Ovary (tissue), 9 donors: ENCODE data around the gene C10orf62. TPM values are rescaled to one million over a fixed set of nuclear protein-coding genes. Genes with fewer than 3 reads are reported as not detected.
"Not testable (repeated sequence)": the region's sequence is repeated elsewhere in the genome, so short reads cannot be mapped to it uniquely, and the experiment has no call there.

Experiments used
- DNase-seq, 5 donors: peaks; one replicate each; pipeline ENCODE4 v3.0.0-alpha.2; 2019 to 2020
- H3K27ac ChIP-seq, 2 donors: fragments of 200-600 bp; one replicate each; pipeline versions ENCODE4 v1.5.1 to v1.8.0; 2019 to 2022
- H3K27me3 ChIP-seq: fragments of 200-600 bp; one replicate; pipeline ENCODE4 v1.8.0; 2022
- H3K36me3 ChIP-seq: fragments of 200-600 bp; sonication (generic); one replicate; pipeline ENCODE4 v1.5.1; 2019
- H3K4me1 ChIP-seq: one replicate; pipeline ENCODE4 v1.8.1; 2013; ENCODE audit warnings: mild to moderate bottlenecking, moderate library complexity; ENCODE audit not compliant: insufficient read depth
- H3K4me3 ChIP-seq: fragments of 200-600 bp; sonication (generic); one replicate; pipeline ENCODE4 v1.5.1; 2017
- H3K9me3 ChIP-seq, 2 donors: fragments of 200-600 bp in 1 of 2; sonication (generic) in 1 of 2; one replicate each; pipeline versions ENCODE4 v1.5.1 to v1.8.1; 2013 to 2019; ENCODE audit warnings: mild to moderate bottlenecking in 1 of 2, moderate library complexity in 1 of 2
- CTCF ChIP-seq, 3 donors: fragments of 450-650 bp in 2 of 3; fragments of 200-600 bp in 1 of 3; IDR thresholded peaks; one replicate each; pipeline versions ENCODE4 v1.5.1 to v1.8.0; 2016 to 2022; ENCODE audit warnings: antibody characterized with exemption in 3 of 3, mild to moderate bottlenecking in 1 of 3
- EP300 ChIP-seq: sonication (generic); formaldehyde crosslinking; IDR thresholded peaks from one replicate; pipeline ENCODE4 v1.6.1; 2017; ENCODE audit warnings: antibody characterized with exemption
- POLR2A ChIP-seq: fragments of 450-650 bp; IDR thresholded peaks from one replicate; pipeline ENCODE4 v1.6.1; 2017; ENCODE audit warnings: antibody characterized with exemption, mild to moderate bottlenecking, moderate library complexity
- WGBS, 3 donors: extraction: QIAGEN DNeasy Blood & Tissue Kit in 1 of 3; methylation state at CpG; one replicate each; pipeline versions ENCODE4 v1.1.5 to v1.1.7; 2013 to 2017; 5-methylcytosine and 5-hydroxymethylcytosine counted together
- intact Hi-C, 4 donors: fragments of 100-400 bp; cut with DNase I; formaldehyde crosslinking; loops; one replicate each; pipeline versions ENCODE4 v1.11.0 to v1.15.1; 2022 to 2023
- polyA plus RNA-seq, 2 donors: library from polyadenylated mRNA; stranded (reverse); fragments of 200-250 nt in 1 of 2; fragments of 350-450 nt in 1 of 2; fragmentation: Illumina TruSeq in 1 of 2; extraction: RNeasy Lipid Tissue Mini Kit (QIAGEN cat#74804) in 1 of 2; gene quantifications; one replicate each; pipeline ENCODE4 v1.2.3, GENCODE V29; 2013 to 2014
- total RNA-seq, 7 donors: library from RNA; depleted of rRNA in 2 of 7; stranded (reverse); fragments of >200 nt in 2 of 7; fragmentation: NEBNext Ultra II Directional in 3 of 7; extraction: Animal tissue kit (Norgen Biotek cat#: 25700) in 3 of 7; gene quantifications; one replicate each; pipeline versions ENCODE4 v1.1.0 to v1.2.4, GENCODE V29; 2016 to 2023
- donor health status: DM: no; HTN: no; CAD: no; lungs with moderate emphysema.
- donor health status: DM: no; HTN: no; CAD: no.
- donor health status: Bipolar disorder and iron deficiency.
- donor health status: DM: yes; HTN: yes; CAD: no.
- donor health status: DM: no; HTN: no; CAD: no.
- donor health status: DM: yes; HTN: yes; CAD: no.

Gene C10orf62
- total and polyA plus RNA-seq, 9 donors, result 0.48 TPM; not detected in 8

- DNase-seq, result no peak
- H3K4me3 ChIP-seq, result no peak overlapping the region
- WGBS, 3 donors, result 60 to 84% (median 65%) methylated on average over 2 of the region's 2 CpGs
- intact Hi-C loops, result loop anchor here in 1 of 4 donors (2.0 kb wide), 1 partner anchor 37 kb away; no protein-coding TSS in a partner anchor
- no peaks in the 10 kb centered on the region for H3K27me3 ChIP-seq
- H3K4me1 ChIP-seq, result no peaks in the 10 kb centered on the region
- TF ChIP-seq CTCF (IDR thresholded peaks at IDR 0.05), result no peak
- no peak for TF ChIP-seq POLR2A
- no peak for TF ChIP-seq EP300
- no peak overlapping the region for H3K27ac ChIP-seq
- no peaks in the 10 kb centered on the region for H3K36me3 ChIP-seq
- H3K9me3 ChIP-seq, result no peaks in the 10 kb centered on the region
These were observed 15.8 kb upstream of the C10orf62 start for GRCh38 chr10:97573672-97574071.

GRCh38 chr10:97574374-97575126 is 15.0 kb upstream of the C10orf62 start:
- H3K4me3 ChIP-seq, result no peak overlapping the region
- H3K4me1 ChIP-seq, result no peaks in the 10 kb centered on the region
- no peaks in the 10 kb centered on the region for H3K36me3 ChIP-seq
- WGBS, 3 donors, result 62 to 67% (median 63%) methylated on average over 4 of the region's 4 CpGs
- intact Hi-C loops, result no loop called here
- DNase-seq, result peak in 1 of 5 donors; percentile 30
- H3K9me3 ChIP-seq, result no peaks in the 10 kb centered on the region
- H3K27me3 ChIP-seq, result no peaks in the 10 kb centered on the region
- no peak overlapping the region for H3K27ac ChIP-seq
- TF ChIP-seq CTCF (IDR thresholded peaks at IDR 0.05) (no peak), POLR2A (no peak), EP300 (no peak)

GRCh38 chr10:97575127-97575668 is 14.3 kb upstream of the C10orf62 start:
- H3K27ac ChIP-seq, result no peak overlapping the region
- TF ChIP-seq POLR2A (no peak), CTCF (IDR thresholded peaks at IDR 0.05) (no peak), EP300 (no peak)
- intact Hi-C loops, result no loop called here
- H3K4me3 ChIP-seq, result no peak overlapping the region
- H3K4me1 ChIP-seq, result no peaks in the 10 kb centered on the region
- 84 to 89% (median 85%) methylated on average over 6 of the region's 6 CpGs for WGBS, 3 donors
- no peaks in the 10 kb centered on the region for H3K27me3 ChIP-seq
- H3K9me3 ChIP-seq, result no peaks in the 10 kb centered on the region
- H3K36me3 ChIP-seq, result no peaks in the 10 kb centered on the region
- no peak for DNase-seq

GRCh38 chr10:97576487-97576886 is 13.0 kb upstream of the C10orf62 start:
- H3K27ac ChIP-seq, H3K27me3 ChIP-seq, DNase-seq, H3K4me3 ChIP-seq, H3K9me3 ChIP-seq, H3K4me1 ChIP-seq, H3K36me3 ChIP-seq, intact Hi-C loops: not testable (repeated sequence)
- WGBS, 3 donors, result 55 to 74% (median 57%) methylated on average over 5 of the region's 5 CpGs

- H3K27me3 ChIP-seq, result no peaks in the 10 kb centered on the region
- peak in 1 of 5 donors; percentile 13 for DNase-seq
- H3K4me1 ChIP-seq, result no peaks in the 10 kb centered on the region
- WGBS, 3 donors, result 69 to 80% (median 71%) methylated on average over 8 to 9 of the region's 9 CpGs
- TF ChIP-seq EP300 (no peak), CTCF (IDR thresholded peaks at IDR 0.05) (no peak), POLR2A (no peak)
- intact Hi-C loops, result no loop called here
- no peak overlapping the region for H3K4me3 ChIP-seq
- H3K27ac ChIP-seq, result no peak overlapping the region
- H3K9me3 ChIP-seq, result no peaks in the 10 kb centered on the region
- no peaks in the 10 kb centered on the region for H3K36me3 ChIP-seq
These were observed 11.8 kb upstream of the C10orf62 start for GRCh38 chr10:97577701-97578100.
